Neural cell (in vitro differentiated cells): Measurements from ENCODE around the gene CFAP45.

ENCODE experiments used
- CTCF ChIP-seq: fragments of 450-650 bp; IDR thresholded peaks from 2 replicates; pipeline ENCODE4 v1.5.1; 2014; ENCODE audit warnings: antibody characterized with exemption, mild to moderate bottlenecking, moderate library complexity; ENCODE audit not compliant: poor library complexity, severe bottlenecking
- EP300 ChIP-seq: fragments of 450-650 bp; conservative IDR thresholded peaks from 2 replicates; pipeline ENCODE4 v1.6.1; 2014; ENCODE audit warnings: antibody characterized with exemption, mild to moderate bottlenecking, moderate library complexity; ENCODE audit not compliant: poor library complexity, severe bottlenecking
- EZH2 ChIP-seq: fragments of 200-600, 300-800 bp; shearing (Covaris generic), sonication (generic); IDR thresholded peaks from 2 replicates; pipeline ENCODE4 v1.6.1; 2014; ENCODE audit warnings: antibody characterized with exemption, low read length, borderline replicate concordance, mild to moderate bottlenecking; ENCODE audit not compliant: insufficient read depth, poor library complexity, severe bottlenecking
- POLR2AphosphoS5 ChIP-seq: IDR thresholded peaks from 2 replicates; pipeline ENCODE4 v1.6.1; 2012
- RAD21 ChIP-seq: fragments of 450-650 bp; conservative IDR thresholded peaks from 2 replicates; pipeline ENCODE4 v1.6.1; 2014; ENCODE audit warnings: antibody characterized with exemption, mild to moderate bottlenecking, moderate library complexity
- REST ChIP-seq: IDR thresholded peaks from 2 replicates; pipeline ENCODE4 v1.6.1; 2012; ENCODE audit warnings: borderline replicate concordance

- TF ChIP-seq EZH2 (no peak), EP300 (no peak), REST (no peak), CTCF (no peak), RAD21 (no peak), POLR2AphosphoS5 (no peak)
These were observed 50.2 kb downstream of the CFAP45 start for GRCh38 chr1:159849626-159850366.
